NCI-H2196 treated with DMSO at 0.1 percent for 48 hours (cell line): ENCODE measurements around the gene RAF1.
"Not testable (repeated sequence)": the region's sequence is repeated elsewhere in the genome, so short reads cannot be mapped to it uniquely, and the experiment has no call there.

Experiments
- DNase-seq: peaks from one replicate; lab custom pipeline; 2025; ENCODE audit not compliant: unreplicated experiment; lab: John Stamatoyannopoulos, UW

The RAF1 gene

GRCh38 chr3:12677616-12678015 is 13.7 kb upstream of the RAF1 start:
- DNase-seq = no peak

DNA sequence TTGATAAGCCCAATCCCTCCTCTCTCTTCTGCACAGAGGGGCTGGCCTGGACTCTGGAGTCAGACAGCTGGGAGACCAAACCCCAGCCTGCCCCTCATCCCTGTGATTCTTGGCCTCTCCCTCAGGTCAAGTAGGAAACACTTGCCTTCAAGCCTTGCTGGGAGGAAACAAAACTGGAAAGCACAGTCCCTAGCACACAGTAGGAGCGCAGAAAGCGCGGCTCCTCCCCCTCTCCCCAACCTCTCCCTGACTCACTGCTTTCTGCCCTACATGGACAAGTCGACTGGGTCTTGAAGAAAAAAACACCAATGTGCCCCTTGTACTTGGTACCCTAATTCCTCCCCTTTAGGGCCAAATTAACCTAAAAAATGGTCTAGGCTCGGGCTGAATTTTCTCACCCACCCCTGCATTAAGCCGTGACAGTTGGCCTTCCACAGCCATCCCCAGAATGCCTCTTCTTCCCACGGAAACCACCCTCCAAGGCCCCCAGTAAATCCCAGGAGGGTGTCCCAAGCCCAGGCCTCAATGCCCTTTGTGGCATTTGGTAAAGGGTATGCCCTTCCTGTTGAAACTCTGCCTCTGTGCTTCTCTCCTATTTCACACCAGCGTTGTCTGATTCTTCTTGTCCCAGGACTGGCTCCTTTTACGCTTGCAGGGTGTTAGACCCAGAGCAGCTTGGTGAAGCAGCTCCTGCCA is 11.3 kb upstream of the RAF1 start:
- no peak for DNase-seq

- not testable (repeated sequence) for DNase-seq
Observed at GRCh38 chr3:12673956-12674736, 10.2 kb upstream of the RAF1 start.

DNA sequence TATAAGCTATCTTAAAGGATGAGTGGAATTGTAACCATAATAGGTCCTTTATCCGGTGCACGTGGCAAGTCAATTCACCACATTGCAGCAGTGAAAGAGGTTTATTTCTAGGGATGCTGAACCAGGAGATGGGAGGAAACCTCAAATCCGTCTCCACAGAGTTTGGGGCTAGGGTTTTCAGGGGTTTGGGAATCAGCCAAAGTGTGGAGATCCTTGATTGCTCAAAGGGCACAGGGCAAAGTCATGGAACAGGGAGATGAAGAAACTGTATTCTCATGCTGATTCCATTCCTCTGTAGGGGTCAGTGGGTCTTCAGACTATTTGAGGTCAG is 7.2 kb upstream of the RAF1 start:
- DNase-seq = no peak

GRCh38 chr3:12670365-12671119 is 6.6 kb upstream of the RAF1 start:
- no peak for DNase-seq

DNA sequence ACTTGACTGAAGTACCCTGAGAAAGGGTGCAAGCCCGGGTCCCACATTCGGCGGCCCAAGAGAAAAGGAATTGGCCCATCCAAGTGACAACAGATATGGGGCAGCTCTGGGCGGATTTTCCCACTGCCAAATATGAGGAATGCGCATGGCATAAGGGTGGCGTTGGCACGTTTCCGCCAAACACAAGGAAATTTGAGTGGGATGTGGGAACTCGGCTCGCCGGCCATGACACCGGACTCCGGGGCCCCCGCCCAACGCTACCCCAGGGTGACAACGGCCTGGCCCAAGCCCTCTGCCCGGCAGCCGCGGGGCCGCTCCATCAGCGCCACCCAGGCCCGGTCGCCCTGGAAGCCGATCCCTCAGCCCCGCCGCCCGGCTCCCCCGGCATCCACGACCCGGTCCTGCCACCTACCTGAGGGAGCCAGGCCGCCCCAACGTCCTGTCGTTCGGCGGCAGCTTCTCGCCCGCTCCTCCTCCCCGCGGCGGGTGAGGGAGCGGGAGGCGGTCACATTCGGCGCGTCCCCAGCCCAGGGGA is 449 bp downstream of the RAF1 start:
- DNase-seq = no peak

DNA sequence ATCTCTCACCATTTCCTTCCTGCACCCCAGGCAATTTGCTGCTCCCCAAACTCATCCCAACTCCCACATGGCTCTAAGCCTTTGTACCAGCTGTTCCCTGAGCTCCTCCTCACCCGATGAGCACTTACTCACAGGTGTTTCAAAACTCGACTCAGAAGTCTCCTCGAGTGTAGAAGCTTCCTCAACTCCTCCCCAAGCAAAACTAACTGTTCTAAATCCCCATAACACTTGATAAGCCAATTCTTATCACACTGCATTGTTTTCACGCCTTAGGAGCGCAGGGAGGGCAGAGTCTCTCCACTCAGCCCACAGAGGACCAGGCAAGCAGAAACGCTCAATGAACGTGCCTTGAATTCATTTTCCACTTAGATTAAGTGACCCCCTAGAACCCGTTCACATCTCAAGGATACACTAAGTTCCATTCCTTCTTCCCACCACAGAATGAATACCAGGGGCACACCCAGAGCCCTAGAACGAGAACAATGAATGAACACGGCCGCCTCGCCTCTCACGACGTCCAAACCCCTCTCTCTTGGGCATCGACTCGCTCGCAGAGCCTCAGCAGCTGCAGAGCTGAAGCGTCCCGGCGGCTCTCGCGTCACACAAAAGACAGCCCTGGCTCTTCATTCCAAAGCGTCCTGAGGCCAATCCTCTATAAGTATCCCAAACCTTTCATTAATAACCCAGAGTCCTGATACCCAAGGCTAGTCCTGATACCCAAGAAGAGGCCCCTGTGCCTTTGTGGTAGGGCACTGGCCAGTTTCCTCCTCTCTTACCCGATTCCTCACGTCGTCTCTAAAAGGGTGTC is 1.1 kb downstream of the RAF1 start:
- DNase-seq = no peak

DNA sequence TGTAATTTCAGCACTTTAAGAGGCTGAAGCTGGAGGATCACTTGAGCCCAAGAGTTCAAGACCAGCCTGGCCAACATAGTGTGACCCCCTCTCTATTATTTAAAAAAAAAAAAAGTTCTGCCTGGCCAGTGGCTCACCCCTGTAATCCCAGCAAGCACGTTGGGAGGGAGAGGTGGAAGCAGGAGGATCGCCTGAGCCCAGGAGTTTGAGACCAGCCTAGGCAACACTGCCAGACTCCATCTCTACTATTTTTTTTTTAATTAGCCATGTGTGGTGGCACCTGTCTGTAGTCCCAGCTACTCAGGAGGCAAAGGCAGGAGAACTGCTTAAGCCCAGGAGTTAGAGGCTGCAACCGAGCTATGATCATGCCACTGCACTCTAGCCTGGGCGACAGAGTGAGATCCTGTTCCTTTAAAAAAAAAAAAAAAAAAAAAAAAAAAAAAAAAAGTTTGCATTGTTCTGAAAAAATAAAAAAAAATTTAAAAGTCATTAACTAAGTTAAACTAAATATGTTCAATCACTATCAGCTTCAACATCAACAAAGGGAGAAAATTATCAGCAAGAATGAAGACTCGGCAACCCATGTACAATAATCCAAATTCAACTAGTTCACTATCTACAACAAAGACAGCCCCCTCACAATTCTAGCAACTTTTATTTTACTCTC is 1.9 kb downstream of the RAF1 start:
- DNase-seq = no peak

DNA sequence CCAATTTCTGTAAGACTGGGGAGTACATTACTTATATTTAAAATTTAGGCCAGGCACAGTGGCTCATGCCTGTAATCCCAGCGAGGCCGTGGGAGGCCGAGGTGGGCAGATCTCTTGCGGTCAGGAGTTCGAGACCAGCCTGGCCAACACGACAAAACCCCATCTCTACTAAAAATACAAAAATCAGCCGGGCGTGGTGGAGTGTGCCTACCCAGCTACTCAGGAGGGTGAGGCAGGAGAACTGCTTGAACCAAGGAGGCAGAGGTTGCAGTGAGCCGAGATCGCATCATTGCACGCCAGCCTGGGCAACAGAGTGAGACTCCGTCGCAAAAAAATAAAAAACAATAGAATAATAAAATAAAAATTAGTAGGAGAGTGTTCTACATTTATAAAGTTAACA is 2.5 kb downstream of the RAF1 start:
- DNase-seq = not testable (repeated sequence)

- no peak for DNase-seq
Observed at GRCh38 chr3:12660196-12660595, 3.7 kb downstream of the RAF1 start.

DNA sequence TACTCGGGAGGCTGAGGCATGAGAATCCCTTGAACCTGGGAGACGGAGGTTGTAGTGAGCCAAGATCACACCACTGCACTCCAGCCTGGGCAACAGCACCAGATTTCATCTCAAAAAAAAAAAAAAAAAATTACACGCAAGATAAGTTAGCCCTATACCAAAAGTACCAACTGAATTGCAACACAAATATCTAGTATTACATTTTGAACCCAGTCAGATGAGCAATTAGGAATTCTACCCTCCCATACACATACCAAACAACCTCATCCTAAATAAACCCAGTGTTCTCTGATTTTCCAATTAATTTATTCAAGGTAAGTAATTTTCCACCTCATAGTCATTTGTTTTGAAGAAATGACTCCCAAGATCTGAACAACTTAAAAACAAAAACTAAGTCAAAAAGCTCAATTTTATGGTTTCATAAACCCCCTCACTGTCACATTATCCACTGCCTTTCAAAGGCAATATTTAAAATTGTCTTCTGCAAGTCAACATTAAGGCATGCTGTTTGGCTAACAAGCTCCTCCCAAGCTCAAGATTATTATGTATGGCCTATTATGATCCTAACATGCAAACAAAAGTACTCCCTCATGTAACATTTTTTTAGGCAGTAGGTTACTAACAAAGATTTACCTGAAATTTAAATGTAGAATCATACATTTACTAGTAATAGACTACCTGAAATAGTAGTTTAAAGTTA is 4.5 kb downstream of the RAF1 start:
- no peak for DNase-seq

DNA sequence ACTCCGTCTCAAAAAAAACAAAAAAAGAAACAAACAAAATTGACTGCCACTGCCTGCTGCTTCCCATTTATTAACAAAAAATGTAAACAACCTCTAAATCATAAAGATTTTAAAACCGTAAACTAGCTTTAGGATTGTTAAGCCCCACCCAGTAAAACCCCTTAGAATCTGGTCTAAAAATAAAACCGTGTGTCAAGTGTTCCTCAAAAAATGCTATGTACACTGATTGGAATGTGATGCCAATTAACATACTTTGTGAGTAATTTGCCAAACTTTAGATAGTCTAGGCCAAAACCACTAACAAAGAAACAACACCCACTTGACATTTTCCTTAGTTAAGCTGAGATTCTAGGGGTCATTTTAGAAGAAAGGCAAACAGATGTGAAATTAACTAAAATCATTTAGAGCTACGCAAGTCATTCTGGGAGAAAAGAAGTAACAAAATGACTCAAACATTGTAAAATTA is 5.3 kb downstream of the RAF1 start:
- no peak for DNase-seq

GRCh38 chr3:12656850-12657249 is 7.1 kb downstream of the RAF1 start:
- no peak for DNase-seq

- DNase-seq = no peak
Observed at GRCh38 chr3:12656193-12656592, 7.7 kb downstream of the RAF1 start.

DNA sequence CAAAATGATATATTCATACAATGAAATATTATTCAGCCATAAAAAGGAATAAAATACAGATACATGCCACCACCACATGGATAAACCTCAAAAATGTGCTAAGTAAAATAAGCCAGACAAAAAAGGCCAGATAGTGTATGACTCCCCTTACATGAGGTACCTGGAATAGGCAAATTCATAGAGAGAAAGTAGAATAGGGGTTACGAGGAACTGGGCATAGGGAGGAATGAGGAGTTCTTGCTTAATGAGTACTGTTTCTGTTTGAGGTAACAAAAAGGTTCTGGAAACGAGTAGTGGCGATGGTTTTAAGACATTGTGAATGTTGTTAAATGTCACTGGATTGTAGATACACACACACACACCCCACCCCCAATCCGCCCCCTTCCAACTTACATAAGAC is 8.2 kb downstream of the RAF1 start:
- DNase-seq = no peak

- no peak for DNase-seq
Observed at GRCh38 chr3:12653747-12654146, 10.2 kb downstream of the RAF1 start.

- DNase-seq = no peak
Observed at GRCh38 chr3:12648384-12648959, 15.4 kb downstream of the RAF1 start.

GRCh38 chr3:12644331-12644937 is 19.5 kb downstream of the RAF1 start:
- DNase-seq = no peak

DNA sequence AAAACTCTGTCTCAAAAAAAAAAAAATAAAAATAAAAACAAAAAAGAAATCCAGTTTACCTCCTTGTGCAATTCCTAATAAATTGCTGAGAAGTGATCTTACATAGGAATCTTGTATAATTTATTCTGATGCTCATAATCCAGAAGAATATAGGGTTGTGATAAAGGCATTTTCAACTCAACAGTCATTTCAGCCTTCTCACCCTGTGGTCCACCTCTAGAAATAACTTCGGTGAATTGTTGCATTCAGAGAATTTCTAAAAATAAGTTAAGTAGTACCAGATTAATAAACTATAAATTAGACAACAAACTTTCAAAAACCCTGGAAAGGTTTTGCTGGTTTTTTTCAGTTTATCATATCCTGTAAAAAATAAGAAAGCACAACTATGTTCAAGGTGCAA is 20.2 kb downstream of the RAF1 start:
- DNase-seq = no peak
